ENCODE measurements around the gene JMJD7. TPM values are rescaled to one million over a fixed set of nuclear protein-coding genes. Genes with fewer than 3 reads are reported as not detected.

The JMJD7 gene
- total RNA-seq, 1 experiment from 2014 or later: 13.2 TPM

DNA sequence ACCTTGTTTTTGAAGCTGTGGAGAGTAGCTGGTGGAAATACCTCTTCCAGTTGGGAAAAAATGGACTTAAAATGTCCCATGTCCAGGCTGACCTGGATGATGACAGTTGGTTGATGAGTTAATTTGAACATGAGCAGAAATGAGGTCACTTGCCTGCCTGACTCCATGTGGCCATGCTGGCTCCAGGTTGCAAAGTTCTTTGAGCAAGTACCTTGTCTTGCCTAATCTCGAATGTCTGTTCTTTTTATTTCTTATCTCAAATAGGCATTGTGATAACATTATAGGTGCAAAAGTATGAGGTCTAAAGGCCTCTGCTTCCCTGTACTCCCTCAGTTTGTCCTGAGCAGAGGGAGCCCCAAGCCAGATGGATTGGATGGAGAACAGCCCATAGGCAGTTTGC, 44.6 kb upstream of the JMJD7 start:
- Histone ChIP-seq H3K27me3 (ENCODE audit: control insufficient read depth, insufficient read depth, low read length) (no peaks in the 10 kb centered on the region), H3K4me3 (ENCODE audit: low read depth in 2 of 2, low read length in 2 of 2) (no peak overlapping the region), H3K27ac (ENCODE audit: low read length) (no peak overlapping the region), H3K9me3 (ENCODE audit: control insufficient read depth, insufficient read depth, low read depth, low read length) (no peaks in the 10 kb centered on the region), H3K4me1 (ENCODE audit: control insufficient read depth, insufficient read depth, low read length) (peaks cover 14% of the 10 kb centered on the region; the same call in 1 of the 2 replicates), H3K36me3 (ENCODE audit: control insufficient read depth, insufficient read depth, low read length) (no peaks in the 10 kb centered on the region)
- ChIA-PET POLR2A (interaction anchor here (0.7 kb wide), 1 partner anchor 10 kb away, joined by 3 read pairs; the partner anchor contains the start of gene MAPKBP1), CTCF (interaction anchor here (0.5 to 0.8 kb wide), 2 partner anchors 11 to 27 kb away, joined by 3 to 6 read pairs; no protein-coding TSS in a partner anchor)
- TF ChIP-seq POLR2AphosphoS5 (IDR thresholded peaks at IDR 0.05; ENCODE audit: low read depth, low read length) (no peak), SIN3A (IDR thresholded peaks at IDR 0.05; ENCODE audit: borderline replicate concordance, insufficient read depth, low read depth, low read length) (no peak), TCF7L2 (IDR thresholded peaks at IDR 0.05; ENCODE audit: low read depth, low read length) (no peak)
- TF ChIP-seq, protein P1, sequence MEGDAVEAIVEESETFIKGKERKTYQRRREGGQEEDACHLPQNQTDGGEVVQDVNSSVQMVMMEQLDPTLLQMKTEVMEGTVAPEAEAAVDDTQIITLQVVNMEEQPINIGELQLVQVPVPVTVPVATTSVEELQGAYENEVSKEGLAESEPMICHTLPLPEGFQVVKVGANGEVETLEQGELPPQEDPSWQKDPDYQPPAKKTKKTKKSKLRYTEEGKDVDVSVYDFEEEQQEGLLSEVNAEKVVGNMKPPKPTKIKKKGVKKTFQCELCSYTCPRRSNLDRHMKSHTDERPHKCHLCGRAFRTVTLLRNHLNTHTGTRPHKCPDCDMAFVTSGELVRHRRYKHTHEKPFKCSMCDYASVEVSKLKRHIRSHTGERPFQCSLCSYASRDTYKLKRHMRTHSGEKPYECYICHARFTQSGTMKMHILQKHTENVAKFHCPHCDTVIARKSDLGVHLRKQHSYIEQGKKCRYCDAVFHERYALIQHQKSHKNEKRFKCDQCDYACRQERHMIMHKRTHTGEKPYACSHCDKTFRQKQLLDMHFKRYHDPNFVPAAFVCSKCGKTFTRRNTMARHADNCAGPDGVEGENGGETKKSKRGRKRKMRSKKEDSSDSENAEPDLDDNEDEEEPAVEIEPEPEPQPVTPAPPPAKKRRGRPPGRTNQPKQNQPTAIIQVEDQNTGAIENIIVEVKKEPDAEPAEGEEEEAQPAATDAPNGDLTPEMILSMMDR (IDR thresholded peaks at IDR 0.05): no peak
- TF ChIP-seq, protein P2, sequence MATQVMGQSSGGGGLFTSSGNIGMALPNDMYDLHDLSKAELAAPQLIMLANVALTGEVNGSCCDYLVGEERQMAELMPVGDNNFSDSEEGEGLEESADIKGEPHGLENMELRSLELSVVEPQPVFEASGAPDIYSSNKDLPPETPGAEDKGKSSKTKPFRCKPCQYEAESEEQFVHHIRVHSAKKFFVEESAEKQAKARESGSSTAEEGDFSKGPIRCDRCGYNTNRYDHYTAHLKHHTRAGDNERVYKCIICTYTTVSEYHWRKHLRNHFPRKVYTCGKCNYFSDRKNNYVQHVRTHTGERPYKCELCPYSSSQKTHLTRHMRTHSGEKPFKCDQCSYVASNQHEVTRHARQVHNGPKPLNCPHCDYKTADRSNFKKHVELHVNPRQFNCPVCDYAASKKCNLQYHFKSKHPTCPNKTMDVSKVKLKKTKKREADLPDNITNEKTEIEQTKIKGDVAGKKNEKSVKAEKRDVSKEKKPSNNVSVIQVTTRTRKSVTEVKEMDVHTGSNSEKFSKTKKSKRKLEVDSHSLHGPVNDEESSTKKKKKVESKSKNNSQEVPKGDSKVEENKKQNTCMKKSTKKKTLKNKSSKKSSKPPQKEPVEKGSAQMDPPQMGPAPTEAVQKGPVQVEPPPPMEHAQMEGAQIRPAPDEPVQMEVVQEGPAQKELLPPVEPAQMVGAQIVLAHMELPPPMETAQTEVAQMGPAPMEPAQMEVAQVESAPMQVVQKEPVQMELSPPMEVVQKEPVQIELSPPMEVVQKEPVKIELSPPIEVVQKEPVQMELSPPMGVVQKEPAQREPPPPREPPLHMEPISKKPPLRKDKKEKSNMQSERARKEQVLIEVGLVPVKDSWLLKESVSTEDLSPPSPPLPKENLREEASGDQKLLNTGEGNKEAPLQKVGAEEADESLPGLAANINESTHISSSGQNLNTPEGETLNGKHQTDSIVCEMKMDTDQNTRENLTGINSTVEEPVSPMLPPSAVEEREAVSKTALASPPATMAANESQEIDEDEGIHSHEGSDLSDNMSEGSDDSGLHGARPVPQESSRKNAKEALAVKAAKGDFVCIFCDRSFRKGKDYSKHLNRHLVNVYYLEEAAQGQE (IDR thresholded peaks at IDR 0.05; ENCODE audit: insufficient read depth in 1 of 2, low read depth in 2 of 2, low read length in 1 of 2): no peak
- intact Hi-C loops (cut with micrococcal nuclease; ENCODE audit: unreplicated experiment) (no loop called here), in situ Hi-C loops (cut with HindIII; ENCODE audit: low pct_unique_long_range_greater_than_20kb, low sequenced_read_pairs) (no loop called here)
- ATAC-seq (no peak), DNase-seq (ENCODE audit: low read depth, low spot score) (no peak)
- BruUV-seq (replicated peaks): no TSS peak

DNA sequence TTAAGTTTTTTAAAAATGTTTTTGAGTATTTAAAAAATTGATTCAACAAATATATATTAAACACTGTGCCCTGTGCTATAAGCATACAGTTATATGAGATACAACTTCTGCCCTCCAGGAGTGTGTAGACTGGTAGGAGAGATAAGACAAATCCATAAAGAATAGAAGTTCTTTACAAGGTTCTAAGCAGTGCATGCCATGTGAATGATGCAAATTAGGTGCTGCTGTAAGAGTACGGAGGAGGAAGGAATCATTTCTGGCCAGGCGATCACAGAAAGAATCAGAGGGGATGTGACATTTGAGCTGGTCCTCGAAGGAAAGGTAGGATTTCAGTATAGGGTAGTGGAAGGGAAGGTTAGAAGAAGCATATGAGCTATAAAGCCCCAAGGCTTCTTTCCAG, 39.6 kb upstream of the JMJD7 start:
- H3K9me3 ChIP-seq (ENCODE audit: control insufficient read depth, insufficient read depth, low read depth, low read length): no peaks in the 10 kb centered on the region
- H3K36me3 ChIP-seq (ENCODE audit: control insufficient read depth, insufficient read depth, low read length): no peaks in the 10 kb centered on the region
- CTCF ChIA-PET: no interaction called here
- POLR2A ChIA-PET: no interaction called here
- TF ChIP-seq, protein P2 (IDR thresholded peaks at IDR 0.05; ENCODE audit: insufficient read depth in 1 of 2, low read depth in 2 of 2, low read length in 1 of 2): no peak
- TF ChIP-seq POLR2AphosphoS5 (IDR thresholded peaks at IDR 0.05; ENCODE audit: low read depth, low read length) (no peak), TCF7L2 (IDR thresholded peaks at IDR 0.05; ENCODE audit: low read depth, low read length) (no peak), SIN3A (IDR thresholded peaks at IDR 0.05; ENCODE audit: borderline replicate concordance, insufficient read depth, low read depth, low read length) (no peak)
- TF ChIP-seq, protein P1 (IDR thresholded peaks at IDR 0.05): no peak
- no peak overlapping the region for H3K27ac ChIP-seq (ENCODE audit: low read length)
- no peak for DNase-seq (ENCODE audit: low read depth, low spot score)
- H3K27me3 ChIP-seq (ENCODE audit: control insufficient read depth, insufficient read depth, low read length): no peaks in the 10 kb centered on the region
- H3K4me3 ChIP-seq (ENCODE audit: low read depth in 2 of 2, low read length in 2 of 2): no peak overlapping the region
- in situ Hi-C loops (cut with HindIII; ENCODE audit: low pct_unique_long_range_greater_than_20kb, low sequenced_read_pairs) (no loop called here), intact Hi-C loops (cut with micrococcal nuclease; ENCODE audit: unreplicated experiment) (no loop called here)
- BruUV-seq (replicated peaks): TSS peak; percentile 42
- ATAC-seq: no peak
- peaks cover 22% of the 10 kb centered on the region for H3K4me1 ChIP-seq (ENCODE audit: control insufficient read depth, insufficient read depth, low read length)
